OCI-LY1 (cell line): ENCODE results near the gene GPR3.

Source experiments
- EZH2 ChIP-seq: fragments of 200-600 bp; sonication (generic), shearing (Covaris generic); IDR thresholded peaks from 2 replicates; pipeline ENCODE4 v1.8.0; 2017; ENCODE audit warnings: borderline replicate concordance, mixed run types, mild to moderate bottlenecking, antibody characterized with exemption, low read length, moderate library complexity, mixed read lengths
- TF ChIP-seq, protein P1 (sequence below): fragments of 200-600 bp; sonication (generic), shearing (Covaris generic); IDR thresholded peaks from 2 replicates; pipeline ENCODE4 v1.5.1; 2017; ENCODE audit warnings: mild to moderate bottlenecking, antibody characterized with exemption, low read length, moderate library complexity, mixed read lengths

DNA sequence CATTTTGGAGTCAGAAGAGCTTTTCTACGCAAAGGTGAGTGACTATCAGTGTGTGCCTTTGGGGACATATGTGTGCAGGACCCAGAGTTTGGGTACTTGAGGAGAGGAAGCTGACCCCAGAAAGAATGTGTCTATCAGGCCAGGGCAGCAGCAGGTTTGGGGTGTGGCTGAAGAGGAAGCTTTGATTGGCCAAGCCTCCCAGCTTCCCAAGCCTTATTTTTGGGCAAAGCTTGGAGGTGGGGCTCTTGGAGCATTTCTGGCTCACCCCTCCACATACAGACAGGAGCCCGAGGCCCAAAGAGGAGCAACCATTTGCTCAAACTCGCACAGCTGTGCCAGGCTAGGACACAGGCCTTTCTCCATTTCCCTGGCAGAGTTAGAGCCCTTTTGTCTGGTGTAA, 4.7 kb downstream of the GPR3 start:
- TF ChIP-seq, protein P1, sequence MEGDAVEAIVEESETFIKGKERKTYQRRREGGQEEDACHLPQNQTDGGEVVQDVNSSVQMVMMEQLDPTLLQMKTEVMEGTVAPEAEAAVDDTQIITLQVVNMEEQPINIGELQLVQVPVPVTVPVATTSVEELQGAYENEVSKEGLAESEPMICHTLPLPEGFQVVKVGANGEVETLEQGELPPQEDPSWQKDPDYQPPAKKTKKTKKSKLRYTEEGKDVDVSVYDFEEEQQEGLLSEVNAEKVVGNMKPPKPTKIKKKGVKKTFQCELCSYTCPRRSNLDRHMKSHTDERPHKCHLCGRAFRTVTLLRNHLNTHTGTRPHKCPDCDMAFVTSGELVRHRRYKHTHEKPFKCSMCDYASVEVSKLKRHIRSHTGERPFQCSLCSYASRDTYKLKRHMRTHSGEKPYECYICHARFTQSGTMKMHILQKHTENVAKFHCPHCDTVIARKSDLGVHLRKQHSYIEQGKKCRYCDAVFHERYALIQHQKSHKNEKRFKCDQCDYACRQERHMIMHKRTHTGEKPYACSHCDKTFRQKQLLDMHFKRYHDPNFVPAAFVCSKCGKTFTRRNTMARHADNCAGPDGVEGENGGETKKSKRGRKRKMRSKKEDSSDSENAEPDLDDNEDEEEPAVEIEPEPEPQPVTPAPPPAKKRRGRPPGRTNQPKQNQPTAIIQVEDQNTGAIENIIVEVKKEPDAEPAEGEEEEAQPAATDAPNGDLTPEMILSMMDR: no peak
- no peak for TF ChIP-seq EZH2
